Prostate gland (tissue), 2 donors: ENCODE results near the gene TRIM72. TPM values are rescaled to one million over a fixed set of nuclear protein-coding genes. Genes with fewer than 3 reads are reported as not detected.
"Not testable (repeated sequence)": the region's sequence is repeated elsewhere in the genome, so short reads cannot be mapped to it uniquely, and the experiment has no call there.

ENCODE experiments used
- DNase-seq: peaks from one replicate; pipeline ENCODE4 v3.0.0-alpha.2; 2019; ENCODE audit warnings: low spot score
- H3K27ac ChIP-seq, 2 donors: fragments of 200-600 bp; sonication (generic); 2 replicates each; pipeline ENCODE4 v1.5.1; 2017 to 2019
- H3K27me3 ChIP-seq: fragments of 200-600 bp; sonication (generic); replicated peaks from 2 replicates; pipeline ENCODE4 v1.5.1; 2019; ENCODE audit not compliant: insufficient read depth
- H3K36me3 ChIP-seq, 2 donors: fragments of 200-600 bp; sonication (generic); 1 replicate in 1 of 2; 2 replicates in 1 of 2; pipeline versions ENCODE4 v1.5.1 to v1.8.1; 2017 to 2019
- H3K4me1 ChIP-seq: fragments of 200-600 bp; sonication (generic); replicated peaks from 2 replicates; pipeline ENCODE4 v1.5.1; 2019
- H3K4me3 ChIP-seq, 2 donors: fragments of 200-600 bp; sonication (generic); 2 replicates each; pipeline ENCODE4 v1.5.1; 2017 to 2019
- H3K9me3 ChIP-seq: fragments of 200-600 bp; sonication (generic); 2 replicates; pipeline ENCODE4 v1.5.1; 2017
- CTCF ChIP-seq, 4 experiments: fragments of 200-600 bp in 2 of 4; fragments of 450-650 bp in 2 of 4; sonication (generic) in 2 of 4; IDR thresholded peaks; 1 replicate in 3 of 4; 2 replicates in 1 of 4; pipeline ENCODE4 v1.5.1; 2016 to 2019; ENCODE audit warnings: antibody characterized with exemption in 4 of 4, mild to moderate bottlenecking in 2 of 4, moderate library complexity in 2 of 4
- POLR2A ChIP-seq: fragments of 450-650 bp; IDR thresholded peaks from one replicate; pipeline ENCODE4 v1.6.1; 2016; ENCODE audit warnings: antibody characterized with exemption, mild to moderate bottlenecking
- POLR2AphosphoS5 ChIP-seq: sonication (generic); formaldehyde crosslinking; IDR thresholded peaks from one replicate; pipeline ENCODE4 v1.6.1; 2017; ENCODE audit warnings: antibody characterized with exemption
- WGBS: methylation state at CpG from one replicate; pipeline ENCODE4 v1.1.5; 2018; 5-methylcytosine and 5-hydroxymethylcytosine counted together
- intact Hi-C: fragments of 100-400 bp; cut with DNase I; formaldehyde crosslinking; loops from one replicate; pipeline ENCODE4 v1.14.2; 2022
- small RNA-seq, 2 donors: library from RNA; depleted of rRNA; stranded (forward); fragments of <200 nt; gene quantifications; one replicate each; pipeline ENCODE3, GENCODE V24; 2016
- total RNA-seq, 2 donors: library from RNA; depleted of rRNA; stranded (reverse); fragments of >200 nt; gene quantifications; one replicate each; pipeline ENCODE4 v1.1.0, GENCODE V29; 2016

TRIM72 gene
- total RNA-seq, 2 donors from 2014 or later, result 0.23 to 3.9 TPM

DNA sequence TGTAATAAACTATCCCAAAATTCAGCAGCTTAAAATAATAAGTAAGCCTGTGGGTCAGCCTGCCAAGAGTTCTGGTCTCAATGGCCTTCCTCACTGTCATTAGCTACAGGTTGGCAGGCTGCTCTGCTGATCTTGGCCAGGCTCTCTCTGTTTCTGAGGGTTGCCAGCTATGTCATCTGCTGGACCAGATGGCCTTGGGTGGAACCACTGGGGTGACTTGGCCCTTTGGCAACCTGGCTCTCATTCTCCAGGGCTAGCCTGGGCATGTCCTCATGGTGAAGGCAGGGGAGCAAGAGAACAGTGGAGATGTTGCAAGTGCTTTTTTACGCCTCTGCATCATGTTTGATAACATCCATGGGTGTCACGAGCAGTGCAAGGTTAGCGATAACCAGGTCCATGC is 59.8 kb downstream of the TRIM72 start:
- Histone ChIP-seq H3K4me3 (no peak overlapping the region), H3K9me3 (no peaks in the 10 kb centered on the region), H3K36me3 (no peaks in the 10 kb centered on the region), H3K4me1 (no peaks in the 10 kb centered on the region), H3K27ac (no peak overlapping the region), H3K27me3 (no peaks in the 10 kb centered on the region)
- TF ChIP-seq CTCF (IDR thresholded peaks at IDR 0.05) (no peak), POLR2AphosphoS5 (no peak), POLR2A (no peak)
- intact Hi-C loops, result no loop called here
- DNase-seq, result no peak
- 65% methylated on average over 3 of the region's 3 CpGs for WGBS

GRCh38 chr16:31274831-31275816 is 61.2 kb downstream of the TRIM72 start:
- DNase-seq, result no peak
- intact Hi-C loops, result no loop called here
- 81% methylated on average over 15 of the region's 15 CpGs for WGBS
- no peaks in the 10 kb centered on the region for H3K4me1 ChIP-seq
- no peak overlapping the region for H3K4me3 ChIP-seq
- H3K27ac ChIP-seq, result no peak overlapping the region
- no peaks in the 10 kb centered on the region for H3K36me3 ChIP-seq
- no peaks in the 10 kb centered on the region for H3K27me3 ChIP-seq
- H3K9me3 ChIP-seq, result no peaks in the 10 kb centered on the region
- TF ChIP-seq CTCF (IDR thresholded peaks at IDR 0.05) (no peak), POLR2AphosphoS5 (no peak), POLR2A (no peak)

DNA sequence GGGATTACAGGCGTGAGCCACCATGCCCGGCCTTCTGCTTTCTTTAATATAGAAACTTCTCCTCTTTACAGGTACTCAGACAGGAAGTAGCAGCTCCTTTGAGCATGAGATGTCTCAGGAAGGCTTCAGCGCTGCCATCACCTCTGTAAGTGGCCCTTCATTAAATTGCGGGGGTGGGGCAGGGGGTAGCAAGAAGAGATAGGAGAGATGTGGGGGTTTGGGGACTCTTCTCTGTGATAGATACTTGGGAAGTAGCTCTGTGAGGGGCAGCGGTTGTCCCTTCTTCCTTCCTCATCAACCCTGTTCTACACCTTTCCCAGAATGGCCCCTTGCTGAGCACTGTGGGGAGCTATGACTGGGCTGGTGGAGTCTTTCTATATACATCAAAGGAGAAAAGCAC is 62.7 kb downstream of the TRIM72 start:
- Histone ChIP-seq H3K27ac (no peak overlapping the region), H3K9me3 (no peaks in the 10 kb centered on the region), H3K4me1 (no peaks in the 10 kb centered on the region), H3K27me3 (no peaks in the 10 kb centered on the region), H3K4me3 (no peak overlapping the region), H3K36me3 (no peaks in the 10 kb centered on the region)
- TF ChIP-seq POLR2A, result no peak
- no peak for TF ChIP-seq CTCF (IDR thresholded peaks at IDR 0.05)
- TF ChIP-seq POLR2AphosphoS5, result no peak
- intact Hi-C loops, result no loop called here
- 80% methylated on average over 5 of the region's 5 CpGs for WGBS
- DNase-seq, result no peak

DNA sequence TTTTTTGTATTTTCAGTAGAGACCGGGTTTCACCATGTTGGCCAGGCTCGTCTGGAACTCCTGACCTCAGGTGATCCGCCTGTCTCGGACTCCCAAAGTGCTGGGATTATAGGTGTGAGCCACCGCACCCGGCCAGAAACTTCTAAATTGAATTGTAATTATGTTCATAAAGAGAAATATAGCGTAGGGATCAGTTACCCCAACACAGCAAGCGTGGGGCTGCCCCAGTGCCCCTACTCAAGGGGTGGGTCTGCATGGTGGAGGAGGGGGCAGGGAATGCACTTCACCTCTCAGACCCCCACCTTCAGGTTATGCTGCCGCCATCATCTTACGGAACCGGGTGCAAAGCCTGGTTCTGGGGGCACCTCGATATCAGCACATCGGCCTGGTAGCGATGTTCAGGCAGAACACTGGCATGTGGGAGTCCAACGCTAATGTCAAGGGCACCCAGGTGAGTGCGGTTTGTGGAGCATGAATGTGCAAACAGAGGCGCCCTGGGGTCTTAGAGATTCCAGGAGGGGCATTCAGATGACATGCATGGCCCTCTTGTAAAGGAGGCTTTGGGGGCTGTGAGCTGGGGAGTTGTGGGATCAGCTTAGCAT is 63.8 kb downstream of the TRIM72 start:
- DNase-seq, result no peak

DNA sequence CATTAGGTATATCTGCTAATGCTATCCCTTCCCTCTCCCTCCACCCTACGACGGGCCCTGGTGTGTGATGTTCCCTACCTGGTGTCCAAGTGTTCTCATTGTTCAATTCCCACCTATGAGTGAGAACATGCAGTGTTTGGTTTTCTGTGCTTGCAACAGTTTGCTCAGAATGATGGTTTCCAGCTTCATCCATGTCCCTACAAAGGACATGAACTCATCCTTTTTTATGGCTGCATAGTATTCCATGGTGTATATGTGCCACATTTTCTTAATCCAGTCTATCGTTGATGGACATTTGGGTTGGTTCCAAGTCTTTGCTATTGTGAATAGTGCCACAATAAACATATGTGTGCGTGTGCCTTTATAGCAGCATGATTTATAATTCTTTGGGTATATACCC is 64.9 kb downstream of the TRIM72 start:
- WGBS, result 91% methylated on average over 4 of the region's 4 CpGs
- H3K4me3 ChIP-seq, intact Hi-C loops, H3K27ac ChIP-seq, H3K36me3 ChIP-seq, H3K27me3 ChIP-seq, H3K4me1 ChIP-seq, H3K9me3 ChIP-seq, DNase-seq: not testable (repeated sequence)

More for the DNA sequence above, 63.8 kb downstream of the TRIM72 start:
- WGBS, result 92% methylated on average over 17 of the region's 17 CpGs
- no peaks in the 10 kb centered on the region for H3K27me3 ChIP-seq
- H3K4me3 ChIP-seq, result no peak overlapping the region
- no peaks in the 10 kb centered on the region for H3K4me1 ChIP-seq
- no peaks in the 10 kb centered on the region for H3K9me3 ChIP-seq
- H3K27ac ChIP-seq, result no peak overlapping the region
- H3K36me3 ChIP-seq, result no peaks in the 10 kb centered on the region
- TF ChIP-seq POLR2A (no peak), POLR2AphosphoS5 (no peak), CTCF (IDR thresholded peaks at IDR 0.05) (no peak)
- intact Hi-C loops, result no loop called here

Small RNAs within 50 kb of the gene (small RNA-seq; reads per million reads assigned to genes)
- gene AC009088.4, result 0 reads per million in 2 donors
- gene NDUFA3P6, result 0 reads per million in 2 donors

Other genes with a start within 250 kb of the TRIM72 start
- 10 to 100 TPM; 10.3 to 10.7 TPM for gene HSD3B7, start 228.9 kb upstream of the TRIM72 start, total RNA-seq
- under 1 TPM; 0.36 to 0.91 TPM for gene STX1B, start 203.5 kb upstream of the TRIM72 start, total RNA-seq
- gene STX4, start 180.6 kb upstream of the TRIM72 start, total RNA-seq, result 10 to 100 TPM; 40.7 to 51.7 TPM
- gene ZNF668, start 139.9 kb upstream of the TRIM72 start, total RNA-seq, result 10 to 100 TPM; 15.6 to 21.4 TPM
- gene ZNF646, start 139.7 kb upstream of the TRIM72 start, total RNA-seq, result 10 to 100 TPM; 26.3 to 33.7 TPM
- gene PRSS53, start 125.2 kb upstream of the TRIM72 start, total RNA-seq, result 1 to 10 TPM; 2.5 TPM
- 100 to 1,000 TPM; 106 to 175 TPM for gene VKORC1, start 119.3 kb upstream of the TRIM72 start, total RNA-seq
- gene BCKDK, start 105.7 kb upstream of the TRIM72 start, total RNA-seq, result 10 to 100 TPM; 78.5 to 80.6 TPM
- 100 to 1,000 TPM in 1 of 2 donors, 10 to 100 TPM in 1; 92.6 to 115 TPM for gene KAT8, start 96.5 kb upstream of the TRIM72 start, total RNA-seq
- gene PRSS8, start 78.4 kb upstream of the TRIM72 start, total RNA-seq, result 100 to 1,000 TPM in 1 of 2 donors, 10 to 100 TPM in 1; 29.9 to 118 TPM
- gene PRSS36, start 64.1 kb upstream of the TRIM72 start, total RNA-seq, result 1 to 10 TPM; 4.3 to 4.7 TPM
- gene FUS, start 34.0 kb upstream of the TRIM72 start, total RNA-seq, result 10 to 100 TPM; 48.6 to 87.5 TPM
- 10 to 100 TPM; 27.2 to 51.6 TPM for gene PYCARD, start 11.4 kb upstream of the TRIM72 start, total RNA-seq
- gene PYDC1, start 3.0 kb downstream of the TRIM72 start, total RNA-seq, result not detected
- gene ITGAM, start 45.9 kb downstream of the TRIM72 start, total RNA-seq, result 1 to 10 TPM in 1 of 2 donors, under 1 TPM in 1; 0.36 to 5.1 TPM
- gene ITGAX, start 141.1 kb downstream of the TRIM72 start, total RNA-seq, result 1 to 10 TPM; 2.0 to 3.7 TPM
- not detected for gene ITGAD, start 179.2 kb downstream of the TRIM72 start, total RNA-seq
- 1 to 10 TPM in 1 of 2 donors, not detected in 1; 3.9 TPM for gene COX6A2, start 214.2 kb downstream of the TRIM72 start, total RNA-seq
- gene ZNF843, start 228.7 kb downstream of the TRIM72 start, total RNA-seq, result 1 to 10 TPM; 1.2 to 3.3 TPM
- 10 to 100 TPM; 10.0 to 20.3 TPM for gene ARMC5, start 245.4 kb downstream of the TRIM72 start, total RNA-seq